GM06990 (cell line): ENCODE results near the gene CASP6.

ENCODE experiments used
- DNase-seq: peaks from one replicate; pipeline ENCODE4 v3.0.0-alpha.2; 2011; ENCODE audit not compliant: insufficient read length; ENCODE audit errors: extremely low read depth
- H3K27me3 ChIP-seq: replicated peaks from 2 replicates; pipeline ENCODE4 v1.6.0; 2011; ENCODE audit warnings: low read length; ENCODE audit not compliant: control insufficient read depth, insufficient read depth
- H3K36me3 ChIP-seq: 2 replicates; pipeline ENCODE4 v1.5.1; 2011; ENCODE audit warnings: low read length; ENCODE audit not compliant: control insufficient read depth, insufficient read depth
- H3K4me3 ChIP-seq: replicated peaks from 2 replicates; pipeline ENCODE4 v1.5.1; 2011; ENCODE audit warnings: low read depth, mild to moderate bottlenecking, control low read depth, low read length
- TF ChIP-seq, protein P1 (sequence below): IDR thresholded peaks from 2 replicates; pipeline ENCODE4 v1.5.1; 2011; ENCODE audit warnings: low read length, control low read depth, mild to moderate bottlenecking, inconsistent platforms; ENCODE audit not compliant: insufficient read depth, poor library complexity, severe bottlenecking

The CASP6 gene

DNA sequence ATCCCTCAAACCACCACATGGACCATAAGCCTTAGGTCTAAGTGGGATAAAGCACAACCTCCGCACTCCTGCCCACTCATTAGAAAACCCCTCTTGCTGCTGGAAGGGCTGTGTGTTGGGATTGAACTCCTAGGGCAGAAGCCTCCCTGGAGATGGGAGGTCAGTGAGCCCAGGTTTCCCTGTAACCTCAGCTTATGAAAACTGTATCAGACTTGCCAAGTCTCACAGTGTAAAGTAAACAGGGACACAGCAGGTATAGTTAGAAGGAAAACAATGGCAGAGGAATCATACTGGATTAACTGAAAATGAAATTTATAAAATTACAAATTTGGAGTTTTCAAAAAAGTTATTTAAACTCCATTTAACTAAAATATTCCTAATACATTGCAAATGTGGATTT is 29.9 kb downstream of the CASP6 start:
- Histone ChIP-seq H3K27me3 (no peaks in the 10 kb centered on the region), H3K4me3 (no peak overlapping the region), H3K36me3 (no peaks in the 10 kb centered on the region)
- TF ChIP-seq, protein P1, sequence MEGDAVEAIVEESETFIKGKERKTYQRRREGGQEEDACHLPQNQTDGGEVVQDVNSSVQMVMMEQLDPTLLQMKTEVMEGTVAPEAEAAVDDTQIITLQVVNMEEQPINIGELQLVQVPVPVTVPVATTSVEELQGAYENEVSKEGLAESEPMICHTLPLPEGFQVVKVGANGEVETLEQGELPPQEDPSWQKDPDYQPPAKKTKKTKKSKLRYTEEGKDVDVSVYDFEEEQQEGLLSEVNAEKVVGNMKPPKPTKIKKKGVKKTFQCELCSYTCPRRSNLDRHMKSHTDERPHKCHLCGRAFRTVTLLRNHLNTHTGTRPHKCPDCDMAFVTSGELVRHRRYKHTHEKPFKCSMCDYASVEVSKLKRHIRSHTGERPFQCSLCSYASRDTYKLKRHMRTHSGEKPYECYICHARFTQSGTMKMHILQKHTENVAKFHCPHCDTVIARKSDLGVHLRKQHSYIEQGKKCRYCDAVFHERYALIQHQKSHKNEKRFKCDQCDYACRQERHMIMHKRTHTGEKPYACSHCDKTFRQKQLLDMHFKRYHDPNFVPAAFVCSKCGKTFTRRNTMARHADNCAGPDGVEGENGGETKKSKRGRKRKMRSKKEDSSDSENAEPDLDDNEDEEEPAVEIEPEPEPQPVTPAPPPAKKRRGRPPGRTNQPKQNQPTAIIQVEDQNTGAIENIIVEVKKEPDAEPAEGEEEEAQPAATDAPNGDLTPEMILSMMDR, result no peak
- no peak for DNase-seq

DNA sequence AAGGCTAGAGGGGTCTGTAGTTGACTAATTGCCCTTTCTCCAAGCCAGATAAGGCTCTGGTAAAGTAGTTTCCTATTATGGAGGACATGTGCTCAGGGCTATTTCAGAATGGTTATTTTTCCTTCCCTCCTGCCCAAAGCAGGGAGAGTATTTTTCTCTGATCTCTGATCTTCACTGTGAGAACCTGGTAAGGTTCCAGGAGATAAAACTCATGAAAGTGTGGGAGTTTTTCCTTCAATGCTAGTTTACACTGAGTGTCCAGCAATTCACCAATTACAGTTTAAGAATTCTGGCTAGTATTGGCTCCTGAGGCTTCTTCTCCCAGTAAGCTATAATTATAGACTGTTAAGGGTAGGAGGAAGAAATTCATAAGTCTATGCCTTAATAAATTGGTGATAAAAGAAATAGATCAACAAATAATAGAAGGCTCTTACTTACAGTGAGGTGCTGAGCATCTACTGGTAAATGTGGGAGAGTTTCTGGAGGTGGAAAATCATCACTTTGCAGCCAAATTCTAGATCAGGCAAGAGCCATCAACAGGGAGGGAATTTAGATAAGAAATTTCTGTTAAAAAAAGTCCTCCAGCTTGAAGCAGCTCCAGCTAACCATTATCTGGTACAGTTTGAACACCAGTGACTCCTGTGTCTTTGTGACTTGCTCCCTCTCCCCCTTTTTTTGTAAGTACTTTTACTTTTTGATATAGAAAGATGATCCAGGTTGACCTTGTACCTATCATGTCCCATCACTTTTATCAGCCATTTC is 30.9 kb downstream of the CASP6 start:
- DNase-seq, result no peak
- no peak overlapping the region for H3K4me3 ChIP-seq
- H3K36me3 ChIP-seq, result no peaks in the 10 kb centered on the region
- H3K27me3 ChIP-seq, result no peaks in the 10 kb centered on the region
- TF ChIP-seq, protein P1, result no peak

DNA sequence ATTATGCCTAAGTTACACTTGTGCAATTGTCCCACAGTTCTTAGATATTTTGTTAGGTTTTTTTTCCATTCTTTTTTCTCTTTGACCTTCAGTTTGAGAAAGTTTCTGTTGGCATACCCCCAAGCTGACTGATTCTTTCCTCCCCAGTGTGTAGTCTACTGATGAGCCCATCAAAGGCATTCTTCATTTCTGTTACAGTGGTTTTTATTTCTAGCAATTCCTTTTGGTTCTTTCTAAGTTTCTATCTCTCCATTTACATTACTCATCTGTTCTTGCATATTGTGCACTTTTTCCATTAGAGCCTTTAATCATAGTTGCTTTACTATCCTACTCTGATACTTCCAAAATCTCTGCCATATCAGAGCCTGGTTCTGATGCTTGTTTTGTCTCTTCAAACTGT is 31.9 kb downstream of the CASP6 start:
- Histone ChIP-seq H3K36me3 (no peaks in the 10 kb centered on the region), H3K27me3 (no peaks in the 10 kb centered on the region), H3K4me3 (no peak overlapping the region)
- TF ChIP-seq, protein P1, result no peak
- no peak for DNase-seq

DNA sequence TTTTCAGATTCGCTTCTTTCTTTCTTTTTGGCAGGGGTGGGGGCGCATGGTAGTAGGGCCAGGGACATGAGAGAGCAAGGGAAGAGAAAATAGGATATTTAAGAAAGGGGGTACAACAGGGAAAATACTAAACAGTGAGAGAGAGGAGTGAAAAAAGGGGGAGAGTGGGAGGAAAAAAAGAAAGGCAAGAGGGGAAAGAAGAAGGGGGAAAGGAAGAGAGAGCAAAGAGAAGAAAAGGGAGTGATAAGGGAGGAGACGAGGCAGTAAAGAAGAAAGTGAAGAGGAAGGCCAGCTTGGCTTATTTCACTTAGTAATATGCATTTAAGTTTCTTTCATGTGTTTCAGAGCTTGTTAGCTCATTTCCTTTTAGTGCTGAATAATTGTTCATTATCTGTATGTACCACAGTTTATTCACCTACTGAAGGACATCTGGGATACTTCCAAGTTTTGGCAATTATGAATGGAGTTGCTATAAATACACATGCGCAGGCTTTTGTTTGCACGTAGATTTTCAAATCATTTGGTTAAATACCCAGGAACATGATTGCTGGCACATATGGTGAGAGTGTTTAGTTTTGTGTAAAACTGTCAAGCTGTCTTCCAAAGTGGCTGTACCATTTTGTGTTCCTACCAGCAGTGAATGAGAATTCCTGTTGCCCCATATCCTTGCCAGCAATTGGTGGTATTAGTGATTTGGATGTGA is 37.3 kb downstream of the CASP6 start:
- Histone ChIP-seq H3K36me3 (peaks cover 2% of the 10 kb centered on the region; the same call in 1 of the 2 replicates), H3K27me3 (no peaks in the 10 kb centered on the region), H3K4me3 (no peak overlapping the region)
- no peak for DNase-seq
- TF ChIP-seq, protein P1, result no peak

DNA sequence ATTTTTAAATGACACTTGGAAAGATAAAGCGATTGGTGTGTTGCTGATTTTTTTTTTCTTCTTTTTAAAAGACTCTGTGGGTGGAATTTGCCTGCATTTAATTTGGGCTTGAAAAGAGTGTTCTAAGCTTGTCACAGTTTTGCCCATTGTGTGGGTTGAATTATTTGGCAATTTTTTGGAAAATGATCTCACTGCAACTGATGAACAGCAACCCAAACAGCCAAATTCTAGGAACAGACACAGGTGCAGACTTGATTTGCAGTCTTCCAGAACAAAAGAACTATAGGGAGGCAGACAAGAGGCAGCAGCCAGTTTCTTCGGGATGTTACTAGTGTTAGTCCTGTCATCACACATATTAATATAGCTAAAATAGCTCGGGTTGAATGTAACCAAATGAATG is 40.5 kb downstream of the CASP6 start:
- peaks cover 2% of the 10 kb centered on the region; the same call in 1 of the 2 replicates for H3K36me3 ChIP-seq
- TF ChIP-seq, protein P1, result no peak
- H3K4me3 ChIP-seq, result no peak overlapping the region
- H3K27me3 ChIP-seq, result no peaks in the 10 kb centered on the region
- no peak for DNase-seq
